Progenitor cell of endocrine pancreas (in vitro differentiated cells): ENCODE results near the gene C1S. TPM values are rescaled to one million over a fixed set of nuclear protein-coding genes. Genes with fewer than 3 reads are reported as not detected.

Experiments used
- DNase-seq: peaks from one replicate; pipeline ENCODE4 v3.0.0; 2021; ENCODE audit warnings: low spot score; ENCODE audit not compliant: unreplicated experiment
- H3K27ac Mint-ChIP-seq: 2 replicates; pipeline ENCODE4 v1.8.0; 2021; ENCODE audit warnings: mild to moderate bottlenecking, moderate library complexity, mixed read lengths
- H3K27me3 Mint-ChIP-seq: 2 replicates; pipeline ENCODE4 v1.8.0; 2021; ENCODE audit warnings: mixed read lengths
- H3K36me3 Mint-ChIP-seq: 2 replicates; pipeline ENCODE4 v1.8.0; 2022; ENCODE audit warnings: mixed read lengths; ENCODE audit not compliant: insufficient read depth
- H3K4me1 Mint-ChIP-seq: 2 replicates; pipeline ENCODE4 v1.8.0; 2021; ENCODE audit warnings: low read depth, mixed read lengths
- H3K4me3 Mint-ChIP-seq: 2 replicates; pipeline ENCODE4 v1.8.0; 2021; ENCODE audit warnings: low read depth, mild to moderate bottlenecking, moderate library complexity, mixed read lengths
- H3K9me3 Mint-ChIP-seq: 2 replicates; pipeline ENCODE4 v1.8.0; 2021; ENCODE audit warnings: low read depth, mixed read lengths
- total RNA-seq: library from RNA; stranded (reverse); gene quantifications from 2 replicates; pipeline ENCODE4 v1.2.1, GENCODE V29; 2021
- TF ChIP-seq, protein P1 (sequence below): fragments of 200-600 bp; sonication (generic); IDR thresholded peaks from one replicate; pipeline ENCODE4 v1.5.0; 2021; ENCODE audit warnings: antibody characterized with exemption, mild to moderate bottlenecking; ENCODE audit not compliant: unreplicated experiment

The C1S gene
- total RNA-seq, 1 donor from 2014 or later = 4.1 TPM

DNA sequence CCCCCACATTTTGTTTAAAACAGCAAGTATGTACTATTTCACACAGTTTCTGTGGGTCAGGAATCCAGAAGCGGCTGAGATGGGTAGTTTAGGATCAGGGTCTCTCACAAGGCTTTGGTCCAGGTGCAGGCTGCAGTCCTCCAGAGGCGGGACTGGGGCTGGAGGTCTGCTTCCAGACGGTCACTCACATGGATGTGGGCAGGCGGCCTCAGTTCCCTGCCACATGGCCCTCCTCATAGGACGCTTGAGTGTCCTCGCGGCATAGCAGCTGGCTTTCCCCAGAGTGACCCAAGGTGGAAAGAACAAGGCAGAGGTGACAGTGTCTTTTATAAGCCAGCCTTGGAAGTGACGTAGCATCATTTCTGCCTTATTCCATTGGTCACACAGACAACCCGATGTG, 56.4 kb downstream of the C1S start:
- Mint-ChIP-seq H3K27ac (no peak overlapping the region), H3K9me3 (no peaks in the 10 kb centered on the region), H3K36me3 (peaks cover 4% of the 10 kb centered on the region), H3K4me1 (no peaks in the 10 kb centered on the region), H3K4me3 (no peak overlapping the region), H3K27me3 (no peaks in the 10 kb centered on the region)
- DNase-seq = no peak
- TF ChIP-seq, protein P1, sequence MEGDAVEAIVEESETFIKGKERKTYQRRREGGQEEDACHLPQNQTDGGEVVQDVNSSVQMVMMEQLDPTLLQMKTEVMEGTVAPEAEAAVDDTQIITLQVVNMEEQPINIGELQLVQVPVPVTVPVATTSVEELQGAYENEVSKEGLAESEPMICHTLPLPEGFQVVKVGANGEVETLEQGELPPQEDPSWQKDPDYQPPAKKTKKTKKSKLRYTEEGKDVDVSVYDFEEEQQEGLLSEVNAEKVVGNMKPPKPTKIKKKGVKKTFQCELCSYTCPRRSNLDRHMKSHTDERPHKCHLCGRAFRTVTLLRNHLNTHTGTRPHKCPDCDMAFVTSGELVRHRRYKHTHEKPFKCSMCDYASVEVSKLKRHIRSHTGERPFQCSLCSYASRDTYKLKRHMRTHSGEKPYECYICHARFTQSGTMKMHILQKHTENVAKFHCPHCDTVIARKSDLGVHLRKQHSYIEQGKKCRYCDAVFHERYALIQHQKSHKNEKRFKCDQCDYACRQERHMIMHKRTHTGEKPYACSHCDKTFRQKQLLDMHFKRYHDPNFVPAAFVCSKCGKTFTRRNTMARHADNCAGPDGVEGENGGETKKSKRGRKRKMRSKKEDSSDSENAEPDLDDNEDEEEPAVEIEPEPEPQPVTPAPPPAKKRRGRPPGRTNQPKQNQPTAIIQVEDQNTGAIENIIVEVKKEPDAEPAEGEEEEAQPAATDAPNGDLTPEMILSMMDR = no peak

GRCh38 chr12:7117670-7118069, 57.2 kb downstream of the C1S start:
- Mint-ChIP-seq H3K27me3 (no peaks in the 10 kb centered on the region), H3K4me3 (no peak overlapping the region), H3K36me3 (peaks cover 4% of the 10 kb centered on the region), H3K4me1 (no peaks in the 10 kb centered on the region), H3K9me3 (no peaks in the 10 kb centered on the region), H3K27ac (no peak overlapping the region)
- TF ChIP-seq, protein P1 = no peak
- no peak for DNase-seq

DNA sequence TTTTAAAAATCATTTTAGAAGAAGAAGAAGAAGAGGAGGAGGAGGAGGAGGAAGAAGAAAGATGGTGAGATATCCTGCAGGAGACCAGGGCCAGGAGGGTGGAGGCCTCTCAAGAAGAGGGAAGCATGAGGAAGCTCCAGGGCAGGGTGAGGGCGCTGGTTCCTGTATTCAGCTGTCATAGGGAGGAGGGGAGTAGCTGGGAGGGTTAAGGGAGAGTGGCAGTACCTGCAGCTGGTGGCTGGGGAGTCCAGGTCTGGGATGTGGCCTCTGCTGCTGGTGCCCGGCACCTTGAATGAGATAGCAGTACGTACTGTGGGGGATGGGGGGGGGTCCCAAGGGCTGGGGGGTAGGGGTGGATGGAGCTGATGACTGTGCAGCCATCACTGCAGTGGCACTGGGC, 58.4 kb downstream of the C1S start:
- peaks cover 7% of the 10 kb centered on the region for H3K36me3 Mint-ChIP-seq
- DNase-seq = no peak
- H3K4me3 Mint-ChIP-seq = no peak overlapping the region
- peaks cover 8% of the 10 kb centered on the region for H3K4me1 Mint-ChIP-seq
- H3K27me3 Mint-ChIP-seq = no peaks in the 10 kb centered on the region
- no peak overlapping the region for H3K27ac Mint-ChIP-seq
- TF ChIP-seq, protein P1 = no peak
- no peaks in the 10 kb centered on the region for H3K9me3 Mint-ChIP-seq

GRCh38 chr12:7120166-7120565, 59.6 kb downstream of the C1S start:
- DNase-seq = no peak
- Mint-ChIP-seq H3K4me1 (peaks cover 20% of the 10 kb centered on the region), H3K9me3 (no peaks in the 10 kb centered on the region), H3K27me3 (no peaks in the 10 kb centered on the region), H3K4me3 (no peak overlapping the region), H3K36me3 (peaks cover 7% of the 10 kb centered on the region), H3K27ac (no peak overlapping the region)
- TF ChIP-seq, protein P1 = no peak

Other genes with a start within 250 kb of the C1S start
- gene GPR162, start 238.9 kb upstream of the C1S start, total RNA-seq = 5.5 and 6.3 TPM in 2 replicates
- gene P3H3, start 232.3 kb upstream of the C1S start, total RNA-seq = 30.6 TPM in 2 replicates
- 5.6 and 7.0 TPM in 2 replicates for gene GNB3, start 219.8 kb upstream of the C1S start, total RNA-seq
- gene CDCA3, start 209.4 kb upstream of the C1S start, total RNA-seq = 36.1 and 40.6 TPM in 2 replicates
- 183 and 185 TPM in 2 replicates for gene USP5, start 208.6 kb upstream of the C1S start, total RNA-seq
- gene TPI1, start 193.2 kb upstream of the C1S start, total RNA-seq = 498 and 505 TPM in 2 replicates
- gene SPSB2, start 187.4 kb upstream of the C1S start, total RNA-seq = 11.7 and 15.7 TPM in 2 replicates
- gene LRRC23, start 155.9 kb upstream of the C1S start, total RNA-seq = 20.7 and 21.5 TPM in 2 replicates
- gene ENO2, start 146.1 kb upstream of the C1S start, total RNA-seq = 77.9 and 79.0 TPM in 2 replicates
- 226 and 250 TPM in 2 replicates for gene ATN1, start 132.8 kb upstream of the C1S start, total RNA-seq
- not detected in 2 replicates for gene RNU7-1, start 116.9 kb upstream of the C1S start, total RNA-seq
- 268 and 277 TPM in 2 replicates for gene C12orf57, start 116.7 kb upstream of the C1S start, total RNA-seq
- gene PTPN6, start 109.4 kb upstream of the C1S start, total RNA-seq = 65.4 and 70.2 TPM in 2 replicates
- gene PHB2, start 90.1 kb upstream of the C1S start, total RNA-seq = 339 and 353 TPM in 2 replicates
- 67.9 and 73.1 TPM in 2 replicates for gene EMG1, start 89.8 kb upstream of the C1S start, total RNA-seq
- gene LPCAT3, start 42.2 kb upstream of the C1S start, total RNA-seq = 77.9 and 81.8 TPM in 2 replicates
- 10.2 and 10.3 TPM in 2 replicates for gene C1R, start 31.7 kb downstream of the C1S start, total RNA-seq
- gene C1RL, start 48.5 kb downstream of the C1S start, total RNA-seq = 95.9 and 105 TPM in 2 replicates
- gene RBP5, start 68.2 kb downstream of the C1S start, total RNA-seq = 5.8 and 7.6 TPM in 2 replicates
- 202 and 204 TPM in 2 replicates for gene CLSTN3, start 69.7 kb downstream of the C1S start, total RNA-seq
- gene PEX5, start 129.0 kb downstream of the C1S start, total RNA-seq = 62.3 and 65.4 TPM in 2 replicates
- not detected in 2 replicates for gene ACSM4, start 243.4 kb downstream of the C1S start, total RNA-seq